K562 (cell line): ENCODE results near the gene SPRR2D. TPM values are rescaled to one million over a fixed set of nuclear protein-coding genes. Genes with fewer than 3 reads are reported as not detected.

Experiments used
- ATAC-seq: fragments of 200-7000 bp; cut with Tn5 transposase; 3 replicates; pipeline ENCODE4 v1.9.1; 2020; ENCODE audit warnings: moderate library complexity
- BruUV-seq: library from RNA; stranded (reverse); fragments of 400-500 nt; replicated peaks from 2 replicates; lab custom pipeline; 2021; lab: Mats Ljungman, UMichigan
- CTCF ChIA-PET: fragments of 300-600 bp; formaldehyde crosslinking; extraction: SDS; loops from one replicate; lab custom pipeline; 2021; ENCODE audit warnings: low intra/inter-chr PET ratio; lab: Yijun Ruan, JAX
- POLR2A ChIA-PET: fragments of 300-600, 350-650 bp; sonication (Branson Sonifier 250); formaldehyde crosslinking; extraction: SDS; loops from one replicate; lab custom pipeline; 2021; ENCODE audit warnings: antibody characterized with exemption, inconsistent platforms; lab: Yijun Ruan, JAX
- DNase-seq, 4 experiments: peaks; one replicate each; pipeline versions ENCODE4 v3.0.0 to v3.0.0-alpha.2; 2011 to 2018; ENCODE audit warnings: low spot score in 3 of 4, mixed read lengths in 3 of 4; ENCODE audit errors: extremely low read depth in 1 of 4
- FAIRE-seq: peaks from 2 replicates; lab custom pipeline; 2011; peaks lifted over from hg19 to GRCh38; lab: Jason Lieb, UNC
- H2AFZ ChIP-seq: 2 replicates; pipeline ENCODE4 v1.6.0; 2011; ENCODE audit warnings: low read depth, low read length, control low read depth, inconsistent platforms
- H3K27ac ChIP-seq: fragments of 200-600 bp; 3 replicates; pipeline ENCODE4 v1.8.0; 2011; ENCODE audit warnings: low read depth, mild to moderate bottlenecking, control low read depth, inconsistent platforms, low read length, moderate library complexity, mixed read lengths; ENCODE audit errors: extremely low read depth
- H3K27me3 ChIP-seq, 2 experiments: fragments of 300-600 bp in 1 of 2; 2 replicates in 1 of 2; 3 replicates in 1 of 2; pipeline versions ENCODE4 v1.6.0 to v1.8.0; 2011; ENCODE audit warnings: inconsistent platforms in 2 of 2, low read length in 2 of 2, mild to moderate bottlenecking in 1 of 2, mixed read lengths in 1 of 2, moderate library complexity in 1 of 2; ENCODE audit not compliant: control insufficient read depth in 2 of 2, insufficient read depth in 2 of 2
- H3K36me3 ChIP-seq: fragments of 300-600 bp; 3 replicates; pipeline ENCODE4 v1.8.0; 2011; ENCODE audit warnings: mild to moderate bottlenecking, low read length, inconsistent platforms; ENCODE audit not compliant: control insufficient read depth, insufficient read depth
- H3K4me1 ChIP-seq, 2 experiments: fragments of 200-600 bp in 1 of 2; replicated peaks in 1 of 2; 2 replicates in 1 of 2; 3 replicates in 1 of 2; pipeline versions ENCODE4 v1.5.1 to v1.8.0; 2011; ENCODE audit warnings: inconsistent platforms in 2 of 2, low read length in 2 of 2, mild to moderate bottlenecking in 1 of 2, mixed read lengths in 1 of 2, moderate library complexity in 1 of 2; ENCODE audit not compliant: control insufficient read depth in 2 of 2, insufficient read depth in 2 of 2
- H3K4me2 ChIP-seq: 2 replicates; pipeline ENCODE4 v1.6.1; 2011; ENCODE audit warnings: low read length, control low read depth, inconsistent platforms, mixed read lengths; ENCODE audit not compliant: insufficient read depth
- H3K4me3 ChIP-seq: fragments of 200-600 bp; sonication (generic), shearing (Covaris generic); 2 replicates; pipeline ENCODE4 v1.5.1; 2016; ENCODE audit warnings: control low read depth, inconsistent platforms
- H3K79me2 ChIP-seq: fragments of 200-600 bp; 3 replicates; pipeline ENCODE4 v1.8.0; 2011; ENCODE audit warnings: low read length, inconsistent platforms; ENCODE audit not compliant: control insufficient read depth, insufficient read depth
- H3K9ac ChIP-seq, 2 experiments: 2 replicates each; pipeline versions ENCODE4 v1.6.0 to v1.6.1; 2011; ENCODE audit warnings: low read depth in 2 of 2, low read length in 2 of 2, control low read depth in 1 of 2, inconsistent platforms in 1 of 2, mild to moderate bottlenecking in 1 of 2, mixed read lengths in 1 of 2; ENCODE audit not compliant: insufficient read depth in 1 of 2
- H3K9me1 ChIP-seq: one replicate; pipeline ENCODE4 v1.6.0; 2011; ENCODE audit warnings: inconsistent platforms, mild to moderate bottlenecking, low read length, moderate library complexity; ENCODE audit not compliant: control insufficient read depth, insufficient read depth
- H3K9me3 ChIP-seq: replicated peaks from 2 replicates; pipeline ENCODE4 v1.5.1; 2011; ENCODE audit warnings: low read depth, low read length, inconsistent platforms; ENCODE audit not compliant: control insufficient read depth, insufficient read depth
- H4K20me1 ChIP-seq: replicated peaks from 2 replicates; pipeline ENCODE4 v1.6.1; 2011; ENCODE audit warnings: low read length, inconsistent platforms, mixed read lengths; ENCODE audit not compliant: control insufficient read depth, insufficient read depth
- EP300 ChIP-seq: IDR thresholded peaks from 2 replicates; pipeline ENCODE4 v1.6.1; 2012; ENCODE audit warnings: low read length, improper control_type of control experiment
- JUND ChIP-seq, 2 experiments: IDR thresholded peaks; 2 replicates in 1 of 2; 3 replicates in 1 of 2; pipeline ENCODE4 v1.6.1; 2011; ENCODE audit warnings: borderline replicate concordance in 2 of 2, low read depth in 2 of 2, low read length in 2 of 2, improper control_type of control experiment in 1 of 2, missing biosample characterization in 1 of 2, missing genetic modification characterization in 1 of 2, missing genetic modification reagents in 1 of 2
- LCOR ChIP-seq: sonication (generic); formaldehyde crosslinking; IDR thresholded peaks from 2 replicates; pipeline ENCODE4 v1.8.0; 2022; ENCODE audit warnings: mild to moderate bottlenecking, missing genetic modification reagents
- MEIS2 ChIP-seq: fragments of 450-650 bp; IDR thresholded peaks from 2 replicates; pipeline ENCODE4 v1.6.1; 2014; ENCODE audit warnings: mild to moderate bottlenecking; ENCODE audit not compliant: partially characterized antibody
- MTA2 ChIP-seq: fragments of 450-650 bp; IDR thresholded peaks from 2 replicates; pipeline ENCODE4 v1.6.1; 2016; ENCODE audit warnings: low read depth
- RCOR1 ChIP-seq, 2 experiments: IDR thresholded peaks; 2 replicates each; pipeline ENCODE4 v1.6.1; 2012; ENCODE audit warnings: low read depth in 2 of 2, low read length in 2 of 2, borderline replicate concordance in 1 of 2, improper control_type of control experiment in 1 of 2
- SMARCE1 ChIP-seq: fragments of 450-650 bp; IDR thresholded peaks from 2 replicates; pipeline ENCODE4 v1.7.1; 2016; ENCODE audit warnings: mild to moderate bottlenecking
- SMC3 ChIP-seq: conservative IDR thresholded peaks from 2 replicates; pipeline ENCODE4 v1.6.1; 2011; ENCODE audit warnings: low read depth, low read length, improper control_type of control experiment; ENCODE audit not compliant: insufficient read depth
- ZNF217 ChIP-seq: sonication (generic); formaldehyde crosslinking; IDR thresholded peaks from 2 replicates; pipeline ENCODE4 v1.8.0; 2022; ENCODE audit warnings: mild to moderate bottlenecking, missing genetic modification reagents
- ZNF431 ChIP-seq: sonication (generic); formaldehyde crosslinking; IDR thresholded peaks from 2 replicates; pipeline ENCODE4 v1.8.0; 2022; ENCODE audit warnings: mild to moderate bottlenecking, missing genetic modification reagents
- ZNF696 ChIP-seq: fragments of 250-450 bp; sonication (Bioruptor Pico); conservative IDR thresholded peaks from 2 replicates; pipeline ENCODE4 v1.4.0; 2020; ENCODE audit warnings: mild to moderate bottlenecking, moderate library complexity
- WGBS: fragments of 100-300 bp; shearing (Covaris generic); methylation state at CpG from one replicate; pipeline ENCODE4 v1.1.6; 2016; ENCODE audit warnings: low coverage, mixed read lengths; ENCODE audit not compliant: insufficient coverage; ENCODE audit errors: missing lambda C conversion rate; 5-methylcytosine and 5-hydroxymethylcytosine counted together
- in situ Hi-C: fragments of 300-500 bp; cut with MboI; formaldehyde crosslinking; loops from 4 replicates; pipeline ENCODE4 v1.15.0; 2018; ENCODE audit warnings: inconsistent platforms, mixed read lengths
- intact Hi-C: fragments of 100-400 bp; cut with micrococcal nuclease; formaldehyde crosslinking; loops from 2 replicates; pipeline ENCODE4 v1.14.2; 2022
- polyA plus RNA-seq, 8 experiments: library from polyadenylated mRNA; depleted of rRNA in 4 of 8; stranded (reverse) in 5 of 8; unstranded in 3 of 8; fragments of >200 nt; fragmentation: Nextera tagmentation in 2 of 8; fragmentation: Illumina TruSeq in 1 of 8; extraction: Ambion mirVana in 2 of 8; extraction: Trizol in 1 of 8; gene quantifications; 2 replicates each; pipeline versions ENCODE4 v1.2.1 to v1.2.3, GENCODE V29; 2011 to 2014; ENCODE audit warnings: inconsistent platforms in 1 of 8, missing spikeins in 1 of 8
- total RNA-seq, 7 experiments: library from RNA; depleted of rRNA in 6 of 7; stranded (reverse); fragments of >200 nt in 6 of 7; fragmentation: Illumina TruSeq in 2 of 7; extraction: Trizol in 2 of 7; gene quantifications; 2 replicates each; pipeline versions ENCODE4 v1.2.1 to v1.2.3, GENCODE V29; 2011 to 2021; ENCODE audit warnings: low replicate concordance in 1 of 7
- TF ChIP-seq, protein P1 (sequence below), 2 experiments: fragments of 450-650 bp; IDR thresholded peaks; 2 replicates each; pipeline ENCODE4 v1.6.1; 2016; ENCODE audit warnings: mild to moderate bottlenecking in 2 of 2, borderline replicate concordance in 1 of 2, low read depth in 1 of 2, moderate library complexity in 1 of 2

Gene SPRR2D
- total and polyA plus RNA-seq, 9 of the 15 experiments (the other 6 are each of a cell fraction or from before 2014, with no cell fraction given), result 0.91 to 5.1 (median 3.2) TPM; not detected in 1

DNA sequence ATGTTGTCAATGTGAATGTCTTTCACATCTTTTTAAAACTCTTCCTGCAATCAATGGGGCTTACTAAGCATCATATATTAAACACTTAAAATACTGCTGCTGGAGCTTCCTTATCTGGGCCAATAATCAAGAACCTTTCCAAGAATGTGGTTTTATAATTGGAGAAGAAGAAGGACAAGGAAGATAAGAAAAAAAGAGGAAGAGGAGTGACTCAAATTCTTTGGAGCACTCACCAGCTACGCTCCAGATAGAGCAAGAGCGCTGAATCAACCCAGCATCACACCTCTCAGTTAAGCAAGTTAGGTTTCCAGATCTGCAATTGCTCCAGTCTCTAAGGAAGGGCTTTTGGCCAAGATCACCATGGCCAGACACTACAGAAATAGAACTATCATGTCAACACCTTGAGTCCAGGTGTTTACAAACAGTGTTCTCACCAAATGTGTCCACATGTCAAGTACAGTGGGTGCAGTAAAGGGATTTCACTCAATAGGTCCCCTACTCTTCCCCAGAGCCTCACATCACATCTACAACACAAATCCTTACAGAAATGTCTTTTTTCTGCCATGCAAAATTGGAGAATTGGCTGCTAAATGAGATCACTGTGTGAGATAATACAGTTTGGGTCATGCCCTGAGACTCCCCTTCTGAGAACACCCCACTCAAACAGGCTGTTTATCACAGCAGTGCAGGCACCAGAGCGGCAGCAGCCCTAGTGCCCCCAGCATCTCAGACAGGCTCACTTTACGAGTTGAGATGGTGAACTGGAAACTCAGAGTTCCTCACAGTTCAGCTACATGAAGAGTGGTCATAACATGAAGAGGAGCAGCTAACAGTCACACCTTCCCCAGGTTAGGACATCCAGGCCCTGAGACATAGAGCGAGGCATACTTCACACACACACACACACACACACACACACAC lies 32.1 kb upstream of the SPRR2D start:
- BruUV-seq, result no TSS peak
- intact Hi-C loops, result no loop called here
- TF ChIP-seq, protein P1, sequence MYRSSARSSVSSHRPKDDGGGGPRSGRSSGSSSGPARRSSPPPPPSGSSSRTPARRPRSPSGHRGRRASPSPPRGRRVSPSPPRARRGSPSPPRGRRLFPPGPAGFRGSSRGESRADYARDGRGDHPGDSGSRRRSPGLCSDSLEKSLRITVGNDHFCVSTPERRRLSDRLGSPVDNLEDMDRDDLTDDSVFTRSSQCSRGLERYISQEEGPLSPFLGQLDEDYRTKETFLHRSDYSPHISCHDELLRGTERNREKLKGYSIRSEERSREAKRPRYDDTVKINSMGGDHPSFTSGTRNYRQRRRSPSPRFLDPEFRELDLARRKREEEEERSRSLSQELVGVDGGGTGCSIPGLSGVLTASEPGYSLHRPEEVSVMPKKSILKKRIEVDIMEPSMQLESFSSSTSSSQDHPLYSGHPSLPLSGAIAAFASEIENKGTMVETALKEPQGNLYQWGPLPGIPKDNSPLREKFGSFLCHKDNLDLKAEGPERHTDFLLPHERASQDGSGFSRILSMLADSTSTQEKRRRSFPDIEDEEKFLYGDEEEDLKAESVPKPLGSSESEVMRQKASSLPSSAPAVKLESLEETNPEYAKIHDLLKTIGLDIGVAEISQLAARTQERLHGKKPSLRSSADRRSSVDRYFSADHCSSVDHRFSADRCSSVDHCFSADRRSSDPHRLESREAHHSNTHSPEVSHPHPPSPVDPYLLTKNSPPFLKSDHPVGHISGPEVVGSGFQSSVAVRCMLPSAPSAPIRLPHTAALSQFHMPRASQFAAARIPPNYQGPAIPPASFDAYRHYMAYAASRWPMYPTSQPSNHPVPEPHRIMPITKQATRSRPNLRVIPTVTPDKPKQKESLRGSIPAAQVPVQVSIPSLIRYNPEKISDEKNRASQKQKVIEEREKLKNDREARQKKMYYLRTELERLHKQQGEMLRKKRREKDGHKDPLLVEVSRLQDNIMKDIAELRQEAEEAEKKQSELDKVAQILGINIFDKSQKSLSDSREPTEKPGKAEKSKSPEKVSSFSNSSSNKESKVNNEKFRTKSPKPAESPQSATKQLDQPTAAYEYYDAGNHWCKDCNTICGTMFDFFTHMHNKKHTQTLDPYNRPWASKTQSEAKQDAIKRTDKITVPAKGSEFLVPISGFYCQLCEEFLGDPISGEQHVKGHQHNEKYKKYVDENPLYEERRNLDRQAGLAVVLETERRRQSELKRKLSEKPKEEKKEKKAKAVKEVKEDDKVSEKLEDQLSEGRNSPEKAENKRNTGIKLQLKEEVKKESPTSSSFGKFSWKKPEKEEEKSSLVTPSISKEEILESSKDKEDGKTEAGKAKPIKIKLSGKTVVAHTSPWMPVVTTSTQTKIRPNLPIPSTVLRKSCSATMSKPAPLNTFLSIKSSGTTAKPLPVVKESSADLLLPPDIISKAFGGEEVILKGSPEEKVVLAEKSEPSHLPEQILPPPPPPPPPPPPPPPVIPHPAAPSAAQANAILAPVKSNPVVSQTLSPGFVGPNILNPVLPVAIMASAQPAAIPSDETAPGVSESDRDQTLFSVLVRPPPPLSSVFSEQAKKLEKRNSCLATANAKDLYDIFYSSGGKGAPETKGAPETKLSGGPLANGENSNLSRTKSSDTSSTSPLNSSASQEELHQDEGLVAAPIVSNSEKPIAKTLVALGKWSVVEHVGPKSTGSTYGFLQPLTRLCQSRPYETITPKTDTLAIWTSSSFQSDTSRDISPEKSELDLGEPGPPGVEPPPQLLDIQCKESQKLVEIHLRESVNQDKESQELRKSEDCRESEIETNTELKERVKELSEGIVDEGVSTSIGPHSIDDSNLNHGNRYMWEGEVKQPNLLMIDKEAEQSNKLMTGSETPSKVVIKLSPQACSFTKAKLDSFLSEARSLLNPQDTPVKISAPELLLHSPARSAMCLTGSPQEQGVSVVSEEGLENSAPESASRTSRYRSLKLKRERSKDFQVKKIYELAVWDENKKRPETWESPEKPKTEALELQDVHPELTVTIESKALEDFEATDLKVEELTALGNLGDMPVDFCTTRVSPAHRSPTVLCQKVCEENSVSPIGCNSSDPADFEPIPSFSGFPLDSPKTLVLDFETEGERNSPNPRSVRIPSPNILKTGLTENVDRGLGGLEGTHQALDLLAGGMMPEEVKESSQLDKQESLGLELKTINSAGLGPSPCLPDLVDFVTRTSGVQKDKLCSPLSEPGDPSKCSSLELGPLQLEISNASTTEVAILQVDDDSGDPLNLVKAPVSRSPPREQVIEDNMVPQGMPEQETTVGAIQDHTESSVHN (IDR thresholded peaks at IDR 0.05; ENCODE audit: borderline replicate concordance in 1 of 2, low read depth in 1 of 2), result no peak
- TF ChIP-seq MEIS2 (peak; percentile 2), RCOR1 (IDR thresholded peaks at IDR 0.05; ENCODE audit: borderline replicate concordance in 1 of 2, low read depth in 2 of 2, low read length in 2 of 2) (0 out of 4 replicates have a peak, but pooled peaks of 1 of the 2 experiments have one; percentile 37), ZNF217 (CRISPR knock-in tag) (no peak), SMARCE1 (peak; percentile 74; the same call in 1 of the 2 replicates), ZNF696 (CRISPR knock-in tag) (no peak), MTA2 (0 out of 2 replicates have a peak, but pooled peaks have one; percentile 12), LCOR (CRISPR knock-in tag) (no peak), EP300 (0 out of 2 replicates have a peak, but pooled peaks have one; percentile 7), JUND (IDR thresholded peaks at IDR 0.05; ENCODE audit: borderline replicate concordance, low read depth, low read length) (peak; percentile 24; the same call in 1 of the 2 replicates), JUND (tag; IDR thresholded peaks at IDR 0.05; ENCODE audit: borderline replicate concordance, low read depth, low read length) (no peak), SMC3 (no peak), ZNF431 (no peak)

More for the DNA sequence above, 32.1 kb upstream of the SPRR2D start:
- H3K9ac ChIP-seq, result peak overlapping the region in 1 of 2 experiments; percentile 26; a peak in 1 of 4 replicates
- peak overlapping the region; percentile 34; the same call in 2 of the 3 replicates for H3K27ac ChIP-seq
- DNase-seq (peak in 3 of 4 experiments; percentile 5 to 61 (median 7)), FAIRE-seq (peak; percentile 70), ATAC-seq (peak; percentile 89)
- peak overlapping the region; percentile 56; the same call in 1 of the 2 replicates for H2AFZ ChIP-seq
- H4K20me1 ChIP-seq, result no peaks in the 10 kb centered on the region
- WGBS, result 4% methylated on average over 5 of the region's 5 CpGs
- in situ Hi-C loops, result no loop called here
- no peaks in the 10 kb centered on the region for H3K9me1 ChIP-seq
- peak overlapping the region; percentile 42 for H3K4me2 ChIP-seq
- H3K9me3 ChIP-seq, result no peaks in the 10 kb centered on the region
- POLR2A ChIA-PET, result interaction anchor here (0.9 kb wide), 1 partner anchor 22 kb away, joined by 3 read pairs; no protein-coding TSS in a partner anchor
- no peaks in the 10 kb centered on the region for H3K27me3 ChIP-seq
- H3K4me1 ChIP-seq, result peaks cover 5 to 17% of the 10 kb centered on the region in 2 experiments
- no peak overlapping the region for H3K4me3 ChIP-seq
- CTCF ChIA-PET, result no interaction called here
- H3K36me3 ChIP-seq, result no peaks in the 10 kb centered on the region
- no peaks in the 10 kb centered on the region for H3K79me2 ChIP-seq
